Fibroblast of villous mesenchyme (primary cell): ENCODE data around the gene ENTR1. TPM values are rescaled to one million over a fixed set of nuclear protein-coding genes. Genes with fewer than 3 reads are reported as not detected.

Experiments
- DNase-seq: peaks from one replicate; pipeline ENCODE4 v3.0.0-alpha.2; 2010; ENCODE audit warnings: low read depth
- H3K4me3 ChIP-seq: 2 replicates; pipeline ENCODE4 v1.5.1; 2011; ENCODE audit warnings: low read depth, mild to moderate bottlenecking, low read length
- CTCF ChIP-seq: IDR thresholded peaks from 2 replicates; pipeline ENCODE4 v1.5.1; 2012; ENCODE audit warnings: low read depth, mild to moderate bottlenecking, low read length; ENCODE audit not compliant: insufficient read depth
- total RNA-seq: library from RNA; depleted of rRNA; stranded (reverse); fragments of >200 nt; gene quantifications from 2 replicates; pipeline ENCODE4 v1.2.3, GENCODE V29; 2012

Gene ENTR1
- total RNA-seq, 1 donor = 34.5 TPM

GRCh38 chr9:136367296-136368145 is 42.9 kb downstream of the ENTR1 start:
- H3K4me3 ChIP-seq = no peak overlapping the region

GRCh38 chr9:136366826-136367225 is 43.6 kb downstream of the ENTR1 start:
- no peak for TF ChIP-seq CTCF
- no peak for DNase-seq

More at GRCh38 chr9:136367296-136368145, 42.9 kb downstream of the ENTR1 start:
- no peak for TF ChIP-seq CTCF
- no peak for DNase-seq

GRCh38 chr9:136365775-136366222 is 44.6 kb downstream of the ENTR1 start:
- DNase-seq = no peak
- no peak for TF ChIP-seq CTCF
- no peak overlapping the region for H3K4me3 ChIP-seq

More at GRCh38 chr9:136366826-136367225, 43.6 kb downstream of the ENTR1 start:
- H3K4me3 ChIP-seq = no peak overlapping the region

GRCh38 chr9:136364942-136365774 is 45.3 kb downstream of the ENTR1 start:
- TF ChIP-seq CTCF = no peak
- DNase-seq = no peak
- no peak overlapping the region for H3K4me3 ChIP-seq

GRCh38 chr9:136363949-136364748 is 46.3 kb downstream of the ENTR1 start:
- DNase-seq = no peak
- no peak for TF ChIP-seq CTCF
- H3K4me3 ChIP-seq = peak overlapping the region; percentile 12

GRCh38 chr9:136363106-136363948 is 47.1 kb downstream of the ENTR1 start, which contains the start of gene DNLZ:
DNLZ (minus strand) TSS chr9:136363744; CDS start chr9:136363714, 30 bp downstream.
- DNase-seq = peak; percentile 96
- H3K4me3 ChIP-seq = peak within 1 kb of the TSS; percentile 75
- peak; percentile 77 for TF ChIP-seq CTCF
